Ishikawa (cell line): ENCODE data around the gene ESR1.

ENCODE experiments used
- CEBPB ChIP-seq: IDR thresholded peaks from 2 replicates; pipeline ENCODE4 v1.6.1; 2012
- CREB1 ChIP-seq: IDR thresholded peaks from 2 replicates; pipeline ENCODE4 v1.6.1; 2012; ENCODE audit warnings: low read depth
- EGR1 ChIP-seq: IDR thresholded peaks from 2 replicates; pipeline ENCODE4 v1.6.1; 2012
- EP300 ChIP-seq: IDR thresholded peaks from 2 replicates; pipeline ENCODE4 v1.6.1; 2012; ENCODE audit warnings: borderline replicate concordance
- FOXM1 ChIP-seq: IDR thresholded peaks from 2 replicates; pipeline ENCODE4 v1.6.1; 2012; ENCODE audit warnings: low read depth, borderline replicate concordance
- MAX ChIP-seq: IDR thresholded peaks from 2 replicates; pipeline ENCODE4 v1.6.1; 2012
- RAD21 ChIP-seq: IDR thresholded peaks from 2 replicates; pipeline ENCODE4 v1.6.1; 2012; ENCODE audit warnings: low read depth
- REST ChIP-seq: IDR thresholded peaks from 2 replicates; pipeline ENCODE4 v1.6.1; 2012; ENCODE audit warnings: low read depth, mild to moderate bottlenecking
- TAF1 ChIP-seq: IDR thresholded peaks from 2 replicates; pipeline ENCODE4 v1.6.1; 2012; ENCODE audit warnings: low read depth, mild to moderate bottlenecking
- TCF12 ChIP-seq: IDR thresholded peaks from 2 replicates; pipeline ENCODE4 v1.6.1; 2012; ENCODE audit warnings: low read depth
- TEAD4 ChIP-seq: IDR thresholded peaks from 2 replicates; pipeline ENCODE4 v1.6.1; 2012
- USF1 ChIP-seq: IDR thresholded peaks from 2 replicates; pipeline ENCODE4 v1.6.1; 2012
- YY1 ChIP-seq: IDR thresholded peaks from 2 replicates; pipeline ENCODE4 v1.6.1; 2012; ENCODE audit warnings: low read depth
- ZBTB7A ChIP-seq: IDR thresholded peaks from 2 replicates; pipeline ENCODE4 v1.6.1; 2012; ENCODE audit warnings: low read depth

DNA sequence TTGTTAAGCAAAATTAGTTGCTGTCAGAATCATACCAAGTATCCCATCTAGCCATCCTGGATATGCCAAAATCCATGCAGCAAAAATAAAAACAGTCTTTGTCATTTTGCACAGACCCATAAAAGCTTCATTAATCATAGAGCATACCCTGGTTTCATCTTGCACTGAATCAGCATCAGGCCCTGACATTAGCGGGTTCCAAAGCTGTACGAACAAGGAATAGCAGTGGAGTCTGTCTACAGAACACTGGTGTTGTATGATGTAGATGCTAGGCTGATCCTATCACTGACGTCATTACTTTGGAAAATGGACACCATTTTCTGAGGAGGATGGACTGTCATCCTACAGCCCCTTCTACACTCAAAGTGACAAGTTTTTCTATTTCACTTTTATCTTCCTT is 315.6 kb downstream of the ESR1 start:
- no peak for TF ChIP-seq TAF1
- TF ChIP-seq REST: no peak
- no peak for TF ChIP-seq RAD21
- no peak for TF ChIP-seq EP300
- TF ChIP-seq USF1: no peak
- no peak for TF ChIP-seq CEBPB
- no peak for TF ChIP-seq MAX
- TF ChIP-seq CREB1: no peak
- TF ChIP-seq FOXM1: no peak
- no peak for TF ChIP-seq TCF12
- TF ChIP-seq EGR1: no peak
- TF ChIP-seq YY1: no peak
- no peak for TF ChIP-seq TEAD4
- no peak for TF ChIP-seq ZBTB7A
